NCI-H2081 (cell line): ENCODE data around the gene CIB2.
A peak's percentile ranks its signal among the peaks of the same experiment; 100 is the strongest.

Source experiments
- DNase-seq, 2 experiments: peaks; one replicate each; lab custom pipeline; 2025; lab: John Stamatoyannopoulos, UW

CIB2 gene

GRCh38 chr15:78149068-78149804 is 18.0 kb upstream of the CIB2 start, which contains the start of gene IDH3A:
Gene IDH3A (plus strand): TSS chr15:78149362. CDS start chr15:78149404, 42 bp downstream.
- DNase-seq = peak; percentile 96

GRCh38 chr15:78148392-78149067 is 17.3 kb upstream of the CIB2 start:
- DNase-seq = no peak

- DNase-seq = no peak
Measured at GRCh38 chr15:78147566-78147965, 16.3 kb upstream of the CIB2 start.

- DNase-seq = no peak
Measured at GRCh38 chr15:78146425-78147154, 15.3 kb upstream of the CIB2 start.

- no peak for DNase-seq
Measured at GRCh38 chr15:78142332-78142731, 11.1 kb upstream of the CIB2 start.

- no peak for DNase-seq
Measured at GRCh38 chr15:78140292-78140691, 9.0 kb upstream of the CIB2 start.

- no peak for DNase-seq
Measured at GRCh38 chr15:78139578-78139977, 8.3 kb upstream of the CIB2 start.

GRCh38 chr15:78133801-78134200 is 2.6 kb upstream of the CIB2 start:
- no peak for DNase-seq

- no peak for DNase-seq
Measured at GRCh38 chr15:78130466-78131294, 565 bp downstream of the CIB2 start.

GRCh38 chr15:78129751-78130287 is 1.4 kb downstream of the CIB2 start:
- DNase-seq = no peak

GRCh38 chr15:78129077-78129750 is 2.0 kb downstream of the CIB2 start:
- DNase-seq = no peak

GRCh38 chr15:78127882-78128281 is 3.4 kb downstream of the CIB2 start:
- DNase-seq = peak in 1 of 2 experiments; percentile 19

- DNase-seq = no peak
Measured at GRCh38 chr15:78125267-78125666, 6.0 kb downstream of the CIB2 start.

GRCh38 chr15:78120523-78120922 is 10.7 kb downstream of the CIB2 start:
- DNase-seq = no peak

- no peak for DNase-seq
Measured at GRCh38 chr15:78112551-78112950, 18.7 kb downstream of the CIB2 start.

- no peak for DNase-seq
Measured at GRCh38 chr15:78111788-78112187, 19.5 kb downstream of the CIB2 start.

- no peak for DNase-seq
Measured at GRCh38 chr15:78110916-78111475, 20.2 kb downstream of the CIB2 start.

- DNase-seq = no peak
Measured at GRCh38 chr15:78110096-78110495, 21.1 kb downstream of the CIB2 start.

- no peak for DNase-seq
Measured at GRCh38 chr15:78109156-78109555, 22.1 kb downstream of the CIB2 start.

GRCh38 chr15:78108300-78109084 is 22.8 kb downstream of the CIB2 start:
- peak; percentile 76 to 78 for DNase-seq
